BLaER1 treated with 17β-estradiol and CSF1 and Interleukin-3, amounts not matched to agents 10 nM and 100 nM (cell line): ENCODE measurements around the gene ELP5.

ENCODE experiments used
- H3K27ac ChIP-seq, 11 experiments: shearing (Covaris generic); formaldehyde crosslinking; 2 replicates each; pipeline ENCODE4 v1.8.1; 2022
- H3K27me3 ChIP-seq, 11 experiments: shearing (Covaris generic); formaldehyde crosslinking; 2 replicates each; pipeline ENCODE4 v1.8.1; 2022
- H3K36me3 ChIP-seq, 11 experiments: shearing (Covaris generic); formaldehyde crosslinking; 2 replicates each; pipeline ENCODE4 v1.8.1; 2022
- H3K4me1 ChIP-seq, 10 experiments: shearing (Covaris generic); formaldehyde crosslinking; 2 replicates each; pipeline ENCODE4 v1.8.1; 2022
- H3K4me2 ChIP-seq, 11 experiments: shearing (Covaris generic); formaldehyde crosslinking; 2 replicates each; pipeline ENCODE4 v1.8.1; 2022
- H3K4me3 ChIP-seq, 10 experiments: shearing (Covaris generic); formaldehyde crosslinking; 2 replicates each; pipeline ENCODE4 v1.8.1; 2022
- H3K9ac ChIP-seq, 11 experiments: shearing (Covaris generic); formaldehyde crosslinking; 2 replicates each; pipeline ENCODE4 v1.8.1; 2022
- H3K9me3 ChIP-seq, 11 experiments: shearing (Covaris generic); formaldehyde crosslinking; replicated peaks in 1 of 11; 2 replicates each; pipeline ENCODE4 v1.8.1; 2022
- H4K20me1 ChIP-seq, 11 experiments: shearing (Covaris generic); formaldehyde crosslinking; 2 replicates each; pipeline ENCODE4 v1.8.1; 2022
- Cebpa-rat ChIP-seq, 11 experiments: shearing (Covaris generic); IDR thresholded peaks; 2 replicates each; pipeline ENCODE4 v1.8.1; 2022

Gene ELP5

DNA sequence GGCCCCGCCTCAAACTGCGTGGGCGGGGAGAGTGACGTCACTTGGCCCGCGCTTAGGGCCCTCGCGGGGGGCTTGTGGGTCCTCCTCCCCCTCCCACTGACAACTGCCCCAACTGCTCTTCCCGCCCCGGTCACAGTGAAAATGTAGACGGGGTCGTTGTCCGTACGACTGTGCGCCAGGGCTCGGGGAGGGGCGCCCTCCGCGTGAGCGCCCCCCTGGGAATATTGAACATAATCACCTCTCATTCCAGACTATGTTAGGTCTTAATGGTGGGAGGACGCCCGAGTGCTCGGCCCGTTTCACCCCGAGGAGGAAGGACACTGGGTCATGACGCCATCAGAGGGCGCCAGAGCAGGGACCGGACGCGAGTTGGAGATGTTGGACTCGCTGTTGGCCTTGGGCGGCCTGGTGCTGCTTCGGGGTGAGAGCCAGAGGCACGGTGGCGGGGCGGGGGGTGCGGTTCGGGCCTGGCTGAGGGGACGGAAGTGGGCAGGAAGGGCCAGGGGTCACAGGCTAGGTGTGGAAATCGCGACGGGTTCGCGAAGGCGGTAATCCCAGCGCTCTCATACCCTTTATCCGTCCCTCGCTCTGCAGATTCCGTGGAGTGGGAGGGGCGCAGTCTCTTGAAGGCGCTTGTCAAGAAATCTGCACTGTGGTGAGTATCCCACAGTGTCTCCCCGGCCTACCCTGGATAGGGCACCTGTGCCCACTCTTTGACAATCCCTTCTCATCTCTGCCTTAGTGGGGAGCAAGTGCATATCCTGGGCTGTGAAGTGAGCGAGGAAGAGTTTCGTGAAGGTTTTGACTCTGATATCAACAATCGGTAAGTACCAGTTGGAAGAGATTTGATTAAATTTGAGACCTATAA, at the start of gene ELP5:
Gene ELP5 (plus strand): TSS at position 40 of the 868 bp plus-strand sequence. CDS start 336 bp downstream, at position 376.
- Histone ChIP-seq H3K4me1 (peaks cover 25 to 44% (median 34%) of the 10 kb centered on the region in 10 experiments), H3K27me3 (no peaks in the 10 kb centered on the region), H3K4me2 (peak within 1 kb of the TSS; percentile 90 to 99 (median 97)), H3K4me3 (peak within 1 kb of the TSS; percentile 88 to 98 (median 96)), H3K9me3 (no peaks in the 10 kb centered on the region), H3K9ac (peak within 1 kb of the TSS; percentile 86 to 98 (median 96)), H3K36me3 (peaks cover 36 to 58% (median 43%) of the 10 kb centered on the region in 11 experiments), H3K27ac (peak within 1 kb of the TSS; percentile 90 to 99 (median 97)), H4K20me1 (peaks cover 0 to 51% (median 22%) of the 10 kb centered on the region in 11 experiments; a peak in 17 of 22 replicates)
- TF ChIP-seq Cebpa-rat (IDR thresholded peaks at IDR 0.05): no peak

- Histone ChIP-seq H3K9me3 (no peaks in the 10 kb centered on the region), H3K9ac (no peak overlapping the region; a peak in 1 of 22 replicates), H3K36me3 (peaks cover 53 to 66% (median 57%) of the 10 kb centered on the region in 11 experiments), H3K4me2 (no peak overlapping the region), H4K20me1 (peaks cover 13 to 56% (median 40%) of the 10 kb centered on the region in 11 experiments; a peak in 18 of 22 replicates), H3K27ac (peak overlapping the region in 1 of 11 experiments; percentile 78; a peak in 1 of 22 replicates), H3K4me1 (peaks cover 26 to 46% (median 41%) of the 10 kb centered on the region in 10 experiments), H3K27me3 (no peaks in the 10 kb centered on the region), H3K4me3 (no peak overlapping the region)
- TF ChIP-seq Cebpa-rat (IDR thresholded peaks at IDR 0.05): no peak
Observed at GRCh38 chr17:7203391-7203790, 48.6 kb upstream of the ELP5 start.

DNA sequence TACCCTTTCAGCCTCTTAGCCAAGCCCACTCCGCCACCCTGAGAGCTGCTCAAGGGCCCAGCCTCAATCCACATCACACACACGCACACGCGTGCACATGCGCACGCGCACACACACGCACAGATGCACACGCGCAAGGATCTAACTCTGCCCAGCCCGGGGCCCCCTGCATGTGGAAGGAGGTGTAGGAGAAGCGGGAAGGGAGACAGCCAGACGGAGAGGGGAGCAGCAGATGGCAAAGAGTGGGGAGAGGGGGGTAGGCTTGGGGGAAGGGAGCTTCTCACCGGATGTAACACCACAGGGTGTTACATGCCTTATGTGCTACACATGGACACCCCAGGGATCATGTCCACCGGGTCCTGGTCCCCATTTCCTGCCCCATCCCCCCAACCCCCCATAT, 47.7 kb upstream of the ELP5 start:
- no peak for TF ChIP-seq Cebpa-rat (IDR thresholded peaks at IDR 0.05)
- Histone ChIP-seq H4K20me1 (peaks cover 14 to 65% (median 49%) of the 10 kb centered on the region in 11 experiments; a peak in 19 of 22 replicates), H3K9me3 (no peaks in the 10 kb centered on the region), H3K27ac (peak overlapping the region in 10 of 11 experiments; percentile 53 to 78 (median 74); a peak in 20 of 22 replicates), H3K36me3 (peaks cover 45 to 66% (median 49%) of the 10 kb centered on the region in 11 experiments), H3K4me2 (peak overlapping the region; percentile 60 to 94 (median 85)), H3K9ac (peak overlapping the region; percentile 59 to 76 (median 69); a peak in 20 of 22 replicates), H3K27me3 (no peaks in the 10 kb centered on the region), H3K4me3 (peak overlapping the region in 9 of 10 experiments; percentile 42 to 68 (median 54); a peak in 18 of 20 replicates), H3K4me1 (peaks cover 26 to 52% (median 47%) of the 10 kb centered on the region in 10 experiments)

DNA sequence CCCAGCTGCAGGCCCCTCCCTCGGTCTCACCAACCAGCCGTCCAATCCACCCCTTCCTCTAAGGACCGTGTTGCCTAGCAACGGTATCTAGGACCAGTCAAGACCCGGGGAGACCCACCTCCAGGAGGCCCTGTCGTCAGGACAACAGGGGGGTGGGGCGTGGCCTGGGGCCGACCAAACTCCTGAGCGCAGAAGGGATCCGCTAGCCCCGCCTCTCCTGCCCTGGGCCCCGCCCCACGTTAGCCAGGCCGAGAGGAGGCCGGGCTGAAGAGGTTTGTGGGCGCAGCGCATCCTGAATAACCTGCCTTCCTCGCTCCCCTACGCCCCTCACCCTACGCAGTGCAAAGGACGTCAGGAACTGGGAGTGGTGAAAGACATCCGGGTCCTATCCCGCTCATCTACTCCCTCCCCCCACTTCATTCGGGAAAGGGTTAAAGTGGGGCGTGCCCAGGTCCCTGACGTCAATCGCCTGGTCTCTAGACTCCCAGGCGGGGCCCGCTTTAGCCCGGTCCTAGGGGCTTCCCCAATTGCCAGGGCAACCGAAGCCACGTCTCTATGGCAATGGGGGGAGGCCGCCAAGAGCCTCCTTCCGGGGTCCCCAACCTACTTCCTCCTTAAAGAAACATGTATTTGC, 47.1 kb upstream of the ELP5 start:
- peak overlapping the region; percentile 60 to 94 (median 85) for H3K4me2 ChIP-seq
- no peaks in the 10 kb centered on the region for H3K27me3 ChIP-seq
- no peaks in the 10 kb centered on the region for H3K9me3 ChIP-seq
- peak overlapping the region; percentile 33 to 78 (median 74); a peak in 21 of 22 replicates for H3K27ac ChIP-seq
- peak overlapping the region; percentile 42 to 68 (median 54) for H3K4me3 ChIP-seq
- H3K36me3 ChIP-seq: peaks cover 40 to 62% (median 43%) of the 10 kb centered on the region in 11 experiments
- H4K20me1 ChIP-seq: peaks cover 14 to 71% (median 55%) of the 10 kb centered on the region in 11 experiments; a peak in 19 of 22 replicates
- TF ChIP-seq Cebpa-rat (IDR thresholded peaks at IDR 0.05): no peak
- peak overlapping the region; percentile 59 to 76 (median 69) for H3K9ac ChIP-seq
- peaks cover 26 to 56% (median 47%) of the 10 kb centered on the region in 10 experiments for H3K4me1 ChIP-seq

DNA sequence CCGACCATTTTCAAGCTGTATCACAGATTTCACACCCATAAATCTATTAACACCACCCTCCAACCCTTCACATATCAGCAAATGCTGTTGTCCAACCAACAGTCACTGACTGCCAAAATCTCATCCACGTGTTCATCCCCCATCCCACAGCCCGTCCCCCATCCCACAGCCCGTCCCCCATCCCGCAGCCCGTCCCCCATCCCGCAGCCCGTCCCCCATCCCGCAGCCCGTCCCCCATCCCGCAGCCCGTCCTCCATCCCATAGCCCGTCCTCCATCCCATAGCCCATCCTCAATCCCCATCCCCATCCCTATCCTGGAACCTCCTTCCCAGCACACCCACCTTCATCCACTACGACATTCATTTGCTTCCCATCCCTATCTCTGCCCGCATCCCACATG, 46.5 kb upstream of the ELP5 start:
- no peak for TF ChIP-seq Cebpa-rat (IDR thresholded peaks at IDR 0.05)
- H3K27ac ChIP-seq: peak overlapping the region in 10 of 11 experiments; percentile 53 to 78 (median 74); a peak in 19 of 22 replicates
- peak overlapping the region; percentile 59 to 76 (median 69); a peak in 16 of 22 replicates for H3K9ac ChIP-seq
- no peaks in the 10 kb centered on the region for H3K9me3 ChIP-seq
- H3K36me3 ChIP-seq: peaks cover 34 to 62% (median 37%) of the 10 kb centered on the region in 11 experiments
- no peaks in the 10 kb centered on the region for H3K27me3 ChIP-seq
- H3K4me2 ChIP-seq: peak overlapping the region; percentile 60 to 94 (median 85)
- peaks cover 26 to 61% (median 50%) of the 10 kb centered on the region in 10 experiments for H3K4me1 ChIP-seq
- peak overlapping the region; percentile 42 to 68 (median 54); a peak in 14 of 20 replicates for H3K4me3 ChIP-seq
- peaks cover 17 to 77% (median 62%) of the 10 kb centered on the region in 11 experiments; a peak in 20 of 22 replicates for H4K20me1 ChIP-seq

- Histone ChIP-seq H3K4me1 (peaks cover 33 to 73% (median 59%) of the 10 kb centered on the region in 10 experiments), H3K27me3 (no peaks in the 10 kb centered on the region), H3K9ac (peak overlapping the region in 2 of 11 experiments; percentile 18 to 28; a peak in 2 of 22 replicates), H3K9me3 (no peaks in the 10 kb centered on the region), H3K36me3 (peaks cover 16 to 45% (median 19%) of the 10 kb centered on the region in 11 experiments), H3K4me2 (peak overlapping the region in 6 of 11 experiments; percentile 3 to 42 (median 23); a peak in 8 of 22 replicates), H3K27ac (peak overlapping the region in 1 of 11 experiments; percentile 29; a peak in 1 of 22 replicates), H3K4me3 (no peak overlapping the region), H4K20me1 (peaks cover 18 to 93% (median 75%) of the 10 kb centered on the region in 11 experiments; a peak in 20 of 22 replicates)
- TF ChIP-seq Cebpa-rat (IDR thresholded peaks at IDR 0.05): no peak
Observed at GRCh38 chr17:7207120-7208001, 44.7 kb upstream of the ELP5 start.

DNA sequence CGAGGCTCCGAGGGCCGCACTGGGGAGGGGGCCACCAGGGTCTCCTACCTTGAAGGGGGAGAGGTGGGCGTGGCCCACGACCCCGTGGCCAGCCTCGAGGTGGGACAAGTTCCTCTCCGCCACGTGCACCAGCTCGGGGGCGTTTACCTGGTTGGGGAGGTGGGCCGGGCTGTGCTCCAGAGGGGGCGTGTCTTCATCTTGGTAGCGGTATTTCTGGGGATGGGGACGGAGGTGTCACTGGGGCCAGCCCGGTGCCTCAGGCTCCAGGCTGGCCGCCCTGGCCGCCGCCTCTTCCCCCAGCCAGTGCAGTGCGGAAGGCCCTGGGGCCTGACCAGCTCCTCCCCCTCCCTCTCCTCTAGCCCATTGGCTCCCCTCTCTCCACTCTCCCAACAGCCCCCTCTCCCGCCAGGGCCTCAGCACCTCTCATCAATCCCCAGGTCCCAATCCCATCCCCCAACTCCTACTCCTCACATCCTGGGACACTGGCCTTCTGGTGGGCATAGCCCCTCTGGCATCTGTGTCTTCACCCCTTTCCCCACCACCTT, 43.9 kb upstream of the ELP5 start:
- Histone ChIP-seq H4K20me1 (peaks cover 18 to 96% (median 80%) of the 10 kb centered on the region in 11 experiments; a peak in 20 of 22 replicates), H3K36me3 (peaks cover 8 to 38% (median 11%) of the 10 kb centered on the region in 11 experiments), H3K4me1 (peaks cover 40 to 80% (median 66%) of the 10 kb centered on the region in 10 experiments), H3K27ac (no peak overlapping the region), H3K9ac (peak overlapping the region in 2 of 11 experiments; percentile 5 to 56; a peak in 2 of 22 replicates), H3K27me3 (no peaks in the 10 kb centered on the region), H3K4me3 (no peak overlapping the region), H3K9me3 (no peaks in the 10 kb centered on the region), H3K4me2 (peak overlapping the region in 2 of 11 experiments; percentile 5 to 38; a peak in 1 of 22 replicates)
- TF ChIP-seq Cebpa-rat (IDR thresholded peaks at IDR 0.05): no peak
